ENCODE results near the gene ELANE. TPM values are rescaled to one million over a fixed set of nuclear protein-coding genes. Genes with fewer than 3 reads are reported as not detected.

The ELANE gene
- total RNA-seq, 1 donor from 2014 or later: 0.52 TPM

DNA sequence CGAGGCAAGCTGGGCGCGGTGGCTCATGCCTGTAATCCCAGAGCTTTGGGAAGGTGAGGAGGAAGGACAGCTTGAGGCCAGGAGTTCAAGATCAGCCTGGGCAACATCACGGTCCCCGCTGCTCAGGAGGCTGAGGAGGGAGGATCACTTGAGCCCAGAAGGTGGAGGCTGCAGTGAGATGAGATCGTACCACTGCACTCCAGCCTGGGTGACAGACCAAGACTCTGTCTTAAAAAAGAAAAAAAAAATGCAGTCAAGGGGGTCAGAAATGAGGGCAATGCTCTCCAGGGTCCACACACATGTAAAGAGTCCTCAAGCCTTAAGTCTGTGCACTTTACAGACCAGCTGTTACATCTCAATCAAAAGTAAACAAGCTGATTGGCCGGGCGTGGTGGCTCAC lies 52.4 kb downstream of the ELANE start:
- H3K36me3 ChIP-seq: peaks cover 4% of the 10 kb centered on the region

More for the DNA sequence above, 52.4 kb downstream of the ELANE start:
- no peaks in the 10 kb centered on the region for H3K27me3 ChIP-seq
- peaks cover 13% of the 10 kb centered on the region for H3K4me1 ChIP-seq
- H3K27ac ChIP-seq: no peak overlapping the region
- no peak overlapping the region for H3K4me3 ChIP-seq
- intact Hi-C loops (cut with DNase I): no loop called here
- H3K9me3 ChIP-seq: no peaks in the 10 kb centered on the region
- ATAC-seq (no peak), DNase-seq (no peak)
- TF ChIP-seq CTCF (IDR thresholded peaks at IDR 0.05): no peak

Small RNA genes lying within 50 kb of the gene (microRNA-seq; reads per million reads assigned to microRNA genes)
- gene MIR3187 (ENCODE audit: borderline microRNAs expressed) (0.83 reads per million), gene MIR4745 (ENCODE audit: borderline microRNAs expressed) (0.83 reads per million)

Other genes with a start within 250 kb of the ELANE start
- 36.0 TPM for gene POLRMT, start 218.8 kb upstream of the ELANE start, total RNA-seq
- gene FGF22, start 212.4 kb upstream of the ELANE start, total RNA-seq: 0.52 TPM
- 32.9 TPM for gene RNF126, start 189.1 kb upstream of the ELANE start, total RNA-seq
- gene FSTL3, start 175.9 kb upstream of the ELANE start, total RNA-seq: 114 TPM
- not detected for gene PRSS57, start 156.9 kb upstream of the ELANE start, total RNA-seq
- gene PALM, start 143.4 kb upstream of the ELANE start, total RNA-seq: 56.9 TPM
- gene MISP, start 101.2 kb upstream of the ELANE start, total RNA-seq: 15.9 TPM
- 245 TPM for gene PTBP1, start 54.9 kb upstream of the ELANE start, total RNA-seq
- 0.46 TPM for gene PLPPR3, start 30.3 kb upstream of the ELANE start, total RNA-seq
- gene AZU1, start 24.5 kb upstream of the ELANE start, total RNA-seq: 0.75 TPM
- gene PRTN3, start 11.3 kb upstream of the ELANE start, total RNA-seq: not detected
- gene CFD, start 7.4 kb downstream of the ELANE start, total RNA-seq: 153 TPM
- gene MED16, start 40.9 kb downstream of the ELANE start, total RNA-seq: 51.8 TPM
- gene RNU6-9, start 41.2 kb downstream of the ELANE start, total RNA-seq: not detected
- 50.7 TPM for gene R3HDM4, start 60.9 kb downstream of the ELANE start, total RNA-seq
- gene KISS1R, start 65.0 kb downstream of the ELANE start, total RNA-seq: not detected
- gene ARID3A, start 73.7 kb downstream of the ELANE start, total RNA-seq: 16.1 TPM
- gene WDR18, start 132.0 kb downstream of the ELANE start, total RNA-seq: 21.9 TPM
- gene GRIN3B, start 148.1 kb downstream of the ELANE start, total RNA-seq: not detected
- gene TMEM259, start 168.8 kb downstream of the ELANE start, total RNA-seq: 167 TPM
- gene RNU6-2, start 169.2 kb downstream of the ELANE start, total RNA-seq: not detected
- 220 TPM for gene CNN2, start 174.3 kb downstream of the ELANE start, total RNA-seq
- 51.0 TPM for gene ABCA7, start 187.8 kb downstream of the ELANE start, total RNA-seq
- gene ARHGAP45, start 214.9 kb downstream of the ELANE start, total RNA-seq: 98.2 TPM
- 155 TPM for gene POLR2E, start 243.1 kb downstream of the ELANE start, total RNA-seq

Measured in upper lobe of right lung (tissue), 1 donor.